Measurements from ENCODE around the gene ADAMTSL2. TPM values are rescaled to one million over a fixed set of nuclear protein-coding genes. Genes with fewer than 3 reads are reported as not detected.

Gene ADAMTSL2
- total RNA-seq, 1 experiment from 2014 or later: not detected

DNA sequence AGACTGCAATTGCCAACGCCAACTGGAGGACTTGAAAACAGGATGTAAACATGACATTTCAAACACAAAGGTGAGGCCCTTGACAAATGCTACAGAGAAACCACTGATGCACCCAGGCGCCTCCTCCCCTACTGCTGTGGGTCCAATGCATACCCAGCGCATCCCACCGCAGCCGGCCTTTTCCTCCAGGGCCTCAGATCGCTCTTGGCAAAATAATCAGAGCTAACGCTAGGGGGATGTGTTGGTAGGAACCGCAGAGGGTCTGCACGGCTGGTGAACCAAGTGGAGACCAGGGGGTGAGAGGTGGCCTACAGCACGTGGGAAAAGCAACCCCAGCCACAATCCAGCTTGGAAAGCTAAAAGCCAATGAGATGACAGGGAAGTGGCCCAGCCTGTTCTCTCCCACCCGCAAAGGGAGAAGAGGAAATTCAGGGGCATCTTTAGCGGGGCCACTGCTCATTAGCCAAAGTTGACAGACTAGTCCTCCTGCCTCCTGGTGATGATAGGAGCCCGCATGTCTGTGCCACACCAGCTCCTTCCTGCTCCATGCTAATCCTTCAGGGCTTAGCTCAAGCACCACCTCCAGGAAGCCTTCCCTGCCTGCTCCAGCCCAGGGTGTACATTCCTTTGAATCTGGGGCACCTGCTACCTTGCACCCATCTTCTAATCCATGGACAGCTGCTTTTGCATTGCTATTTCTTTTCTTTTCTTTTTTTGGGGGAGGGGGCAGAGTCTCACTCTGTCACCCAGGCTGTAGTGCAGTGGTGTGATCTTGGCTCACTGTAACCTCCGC lies 68.8 kb downstream of the ADAMTSL2 start:
- DNase-seq (ENCODE audit: unreplicated experiment): no peak
- intact Hi-C loops (cut with micrococcal nuclease): no loop called here
- Mint-ChIP-seq H3K36me3 (ENCODE audit: insufficient read depth, unreplicated experiment) (no peaks in the 10 kb centered on the region), H3K4me1 (ENCODE audit: insufficient read depth, unreplicated experiment) (no peaks in the 10 kb centered on the region), H3K27ac (ENCODE audit: low read depth, unreplicated experiment) (no peak overlapping the region), H3K9me3 (ENCODE audit: unreplicated experiment) (no peaks in the 10 kb centered on the region), H3K4me3 (ENCODE audit: unreplicated experiment) (no peak overlapping the region), H3K27me3 (ENCODE audit: insufficient read depth, unreplicated experiment) (peaks cover 48% of the 10 kb centered on the region)
- BruUV-seq (replicated peaks): no TSS peak
- TF ChIP-seq, protein P1, sequence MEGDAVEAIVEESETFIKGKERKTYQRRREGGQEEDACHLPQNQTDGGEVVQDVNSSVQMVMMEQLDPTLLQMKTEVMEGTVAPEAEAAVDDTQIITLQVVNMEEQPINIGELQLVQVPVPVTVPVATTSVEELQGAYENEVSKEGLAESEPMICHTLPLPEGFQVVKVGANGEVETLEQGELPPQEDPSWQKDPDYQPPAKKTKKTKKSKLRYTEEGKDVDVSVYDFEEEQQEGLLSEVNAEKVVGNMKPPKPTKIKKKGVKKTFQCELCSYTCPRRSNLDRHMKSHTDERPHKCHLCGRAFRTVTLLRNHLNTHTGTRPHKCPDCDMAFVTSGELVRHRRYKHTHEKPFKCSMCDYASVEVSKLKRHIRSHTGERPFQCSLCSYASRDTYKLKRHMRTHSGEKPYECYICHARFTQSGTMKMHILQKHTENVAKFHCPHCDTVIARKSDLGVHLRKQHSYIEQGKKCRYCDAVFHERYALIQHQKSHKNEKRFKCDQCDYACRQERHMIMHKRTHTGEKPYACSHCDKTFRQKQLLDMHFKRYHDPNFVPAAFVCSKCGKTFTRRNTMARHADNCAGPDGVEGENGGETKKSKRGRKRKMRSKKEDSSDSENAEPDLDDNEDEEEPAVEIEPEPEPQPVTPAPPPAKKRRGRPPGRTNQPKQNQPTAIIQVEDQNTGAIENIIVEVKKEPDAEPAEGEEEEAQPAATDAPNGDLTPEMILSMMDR (IDR thresholded peaks at IDR 0.05; ENCODE audit: unreplicated experiment): no peak
- CTCF ChIA-PET: no interaction called here
- POLR2A ChIA-PET: no interaction called here

GRCh38 chr9:133604214-133604613 lies 69.7 kb downstream of the ADAMTSL2 start:
- ChIA-PET POLR2A (no interaction called here), CTCF (no interaction called here)
- intact Hi-C loops (cut with micrococcal nuclease): no loop called here
- no peaks in the 10 kb centered on the region for H3K4me1 Mint-ChIP-seq (ENCODE audit: insufficient read depth, unreplicated experiment)
- BruUV-seq (replicated peaks): no TSS peak
- no peaks in the 10 kb centered on the region for H3K9me3 Mint-ChIP-seq (ENCODE audit: unreplicated experiment)
- TF ChIP-seq, protein P1 (IDR thresholded peaks at IDR 0.05; ENCODE audit: unreplicated experiment): no peak
- H3K27ac Mint-ChIP-seq (ENCODE audit: low read depth, unreplicated experiment): no peak overlapping the region
- DNase-seq (ENCODE audit: unreplicated experiment): no peak
- H3K36me3 Mint-ChIP-seq (ENCODE audit: insufficient read depth, unreplicated experiment): no peaks in the 10 kb centered on the region
- H3K4me3 Mint-ChIP-seq (ENCODE audit: unreplicated experiment): no peak overlapping the region
- peaks cover 53% of the 10 kb centered on the region for H3K27me3 Mint-ChIP-seq (ENCODE audit: insufficient read depth, unreplicated experiment)

DNA sequence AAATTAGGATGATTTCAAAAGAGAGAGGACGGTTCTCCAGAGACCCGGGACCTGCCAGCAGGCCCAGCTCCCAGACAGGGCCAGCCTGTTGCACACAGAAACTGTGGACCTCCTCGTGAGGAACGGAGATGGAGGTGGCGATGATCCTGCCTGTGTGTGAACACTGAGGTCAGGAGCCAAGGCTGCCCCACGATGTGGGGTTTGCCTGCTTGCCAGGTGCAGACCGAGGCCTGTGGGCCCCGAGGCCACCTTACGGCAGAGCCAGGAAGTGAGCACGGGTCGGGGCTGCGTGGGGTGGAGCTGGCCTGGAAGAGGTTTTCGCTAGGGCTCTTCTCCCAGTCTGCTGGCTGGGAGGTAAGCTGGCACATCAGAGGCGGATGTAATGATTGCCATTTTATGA lies 70.4 kb downstream of the ADAMTSL2 start:
- Mint-ChIP-seq H3K27me3 (ENCODE audit: insufficient read depth, unreplicated experiment) (peaks cover 58% of the 10 kb centered on the region), H3K36me3 (ENCODE audit: insufficient read depth, unreplicated experiment) (no peaks in the 10 kb centered on the region), H3K4me3 (ENCODE audit: unreplicated experiment) (no peak overlapping the region), H3K4me1 (ENCODE audit: insufficient read depth, unreplicated experiment) (no peaks in the 10 kb centered on the region), H3K9me3 (ENCODE audit: unreplicated experiment) (no peaks in the 10 kb centered on the region), H3K27ac (ENCODE audit: low read depth, unreplicated experiment) (no peak overlapping the region)
- CTCF ChIA-PET: no interaction called here
- intact Hi-C loops (cut with micrococcal nuclease): no loop called here
- no peak for DNase-seq (ENCODE audit: unreplicated experiment)
- POLR2A ChIA-PET: no interaction called here
- TF ChIP-seq, protein P1 (IDR thresholded peaks at IDR 0.05; ENCODE audit: unreplicated experiment): no peak
- no TSS peak for BruUV-seq (replicated peaks)

DNA sequence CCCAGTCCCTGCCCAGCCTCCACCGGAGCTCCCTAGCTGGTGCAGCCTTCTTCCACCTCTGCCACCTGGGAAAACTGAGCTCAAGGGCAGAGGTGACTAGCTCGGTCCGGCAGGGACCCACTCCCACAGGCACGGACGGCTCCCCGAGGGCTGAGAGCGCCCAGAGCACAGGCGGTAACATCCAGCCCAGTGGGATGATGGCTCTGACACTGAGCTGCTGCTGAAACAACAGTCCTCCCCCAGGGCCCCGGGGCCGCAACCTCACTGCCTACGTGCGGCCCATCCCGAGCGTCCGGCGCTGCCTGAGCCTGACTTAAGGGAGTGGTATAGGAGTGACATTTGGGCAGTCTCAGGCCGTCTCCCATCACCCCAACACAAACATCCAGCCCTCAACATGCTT lies 70.9 kb downstream of the ADAMTSL2 start:
- no peaks in the 10 kb centered on the region for H3K36me3 Mint-ChIP-seq (ENCODE audit: insufficient read depth, unreplicated experiment)
- TF ChIP-seq, protein P1 (IDR thresholded peaks at IDR 0.05; ENCODE audit: unreplicated experiment): no peak
- H3K4me3 Mint-ChIP-seq (ENCODE audit: unreplicated experiment): no peak overlapping the region
- H3K9me3 Mint-ChIP-seq (ENCODE audit: unreplicated experiment): no peaks in the 10 kb centered on the region
- ChIA-PET CTCF (no interaction called here), POLR2A (no interaction called here)
- peaks cover 63% of the 10 kb centered on the region for H3K27me3 Mint-ChIP-seq (ENCODE audit: insufficient read depth, unreplicated experiment)
- no TSS peak for BruUV-seq (replicated peaks)
- H3K4me1 Mint-ChIP-seq (ENCODE audit: insufficient read depth, unreplicated experiment): no peaks in the 10 kb centered on the region
- DNase-seq (ENCODE audit: unreplicated experiment): no peak
- no peak overlapping the region for H3K27ac Mint-ChIP-seq (ENCODE audit: low read depth, unreplicated experiment)
- intact Hi-C loops (cut with micrococcal nuclease): no loop called here

All from MCF 10A (cell line).